NCI-H748 treated with DMSO at 0.1 percent for 48 hours (cell line): ENCODE data around the gene MTR.
"Not testable (repeated sequence)": the region's sequence is repeated elsewhere in the genome, so short reads cannot be mapped to it uniquely, and the experiment has no call there.

Experiments used
- DNase-seq: peaks from one replicate; lab custom pipeline; 2025; lab: John Stamatoyannopoulos, UW

The MTR gene

GRCh38 chr1:236833575-236833974, 38.5 kb downstream of the MTR start:
- no peak for DNase-seq

DNA sequence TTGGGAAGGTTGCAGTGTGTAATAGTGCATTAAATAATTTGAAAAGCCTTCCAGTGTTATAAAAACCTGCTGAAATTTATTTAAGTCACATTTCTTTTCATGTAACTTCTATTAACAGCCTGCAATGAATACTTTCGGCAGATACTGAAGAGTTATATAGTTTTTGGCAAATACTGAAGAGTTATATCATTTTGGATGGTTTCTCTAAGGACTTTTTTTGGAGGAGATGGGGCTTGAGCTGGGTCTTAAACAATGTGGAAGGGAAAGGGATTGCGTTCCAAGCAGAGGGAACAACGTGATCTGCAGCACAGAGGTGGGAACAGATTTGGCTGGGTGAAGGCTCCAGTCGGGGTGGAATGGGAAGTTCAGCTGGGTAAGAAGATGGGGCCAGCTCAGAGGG, 39.8 kb downstream of the MTR start:
- DNase-seq, result no peak

DNA sequence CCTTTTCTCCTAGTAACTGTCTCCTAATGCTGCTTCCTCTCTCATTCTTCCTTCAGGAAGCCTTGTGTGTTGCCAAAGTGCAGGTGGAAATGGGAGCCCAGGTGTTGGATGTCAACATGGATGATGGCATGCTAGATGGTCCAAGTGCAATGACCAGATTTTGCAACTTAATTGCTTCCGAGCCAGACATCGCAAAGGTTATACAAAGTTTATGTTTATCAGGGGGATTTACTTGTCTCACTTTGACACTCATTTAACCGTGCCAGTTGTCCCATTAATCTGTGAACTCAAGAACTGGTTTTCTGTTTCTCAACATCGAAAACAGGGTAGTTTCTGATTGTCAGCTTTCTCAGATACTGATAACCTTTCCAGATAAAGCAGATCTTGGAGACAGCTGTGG, 40.4 kb downstream of the MTR start:
- DNase-seq, result no peak

DNA sequence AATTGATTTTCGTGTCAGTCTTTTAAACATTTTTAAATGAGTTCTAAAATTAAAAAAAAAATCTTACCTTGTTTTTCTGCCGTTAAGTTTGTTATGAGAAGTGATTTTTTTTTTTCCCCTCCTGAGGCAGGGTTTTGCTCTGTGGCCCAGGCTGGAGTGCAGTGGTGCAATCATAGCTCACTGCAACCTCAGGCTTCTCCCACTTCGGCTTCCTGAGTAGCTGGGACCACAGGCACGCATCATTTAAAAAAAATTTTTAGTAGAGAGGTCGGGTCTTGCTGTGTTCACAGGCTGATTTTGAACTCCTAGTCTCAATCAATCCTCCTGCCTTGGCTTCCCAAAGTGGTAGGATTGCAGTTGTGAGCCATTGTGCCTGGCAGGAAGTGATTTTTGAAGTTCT, 41.1 kb downstream of the MTR start:
- DNase-seq, result no peak

GRCh38 chr1:236837115-236837514, 42.0 kb downstream of the MTR start:
- DNase-seq, result no peak

- no peak for DNase-seq
These were observed 42.8 kb downstream of the MTR start for GRCh38 chr1:236837897-236838296.

- no peak for DNase-seq
These were observed 46.2 kb downstream of the MTR start for GRCh38 chr1:236841341-236841740.

DNA sequence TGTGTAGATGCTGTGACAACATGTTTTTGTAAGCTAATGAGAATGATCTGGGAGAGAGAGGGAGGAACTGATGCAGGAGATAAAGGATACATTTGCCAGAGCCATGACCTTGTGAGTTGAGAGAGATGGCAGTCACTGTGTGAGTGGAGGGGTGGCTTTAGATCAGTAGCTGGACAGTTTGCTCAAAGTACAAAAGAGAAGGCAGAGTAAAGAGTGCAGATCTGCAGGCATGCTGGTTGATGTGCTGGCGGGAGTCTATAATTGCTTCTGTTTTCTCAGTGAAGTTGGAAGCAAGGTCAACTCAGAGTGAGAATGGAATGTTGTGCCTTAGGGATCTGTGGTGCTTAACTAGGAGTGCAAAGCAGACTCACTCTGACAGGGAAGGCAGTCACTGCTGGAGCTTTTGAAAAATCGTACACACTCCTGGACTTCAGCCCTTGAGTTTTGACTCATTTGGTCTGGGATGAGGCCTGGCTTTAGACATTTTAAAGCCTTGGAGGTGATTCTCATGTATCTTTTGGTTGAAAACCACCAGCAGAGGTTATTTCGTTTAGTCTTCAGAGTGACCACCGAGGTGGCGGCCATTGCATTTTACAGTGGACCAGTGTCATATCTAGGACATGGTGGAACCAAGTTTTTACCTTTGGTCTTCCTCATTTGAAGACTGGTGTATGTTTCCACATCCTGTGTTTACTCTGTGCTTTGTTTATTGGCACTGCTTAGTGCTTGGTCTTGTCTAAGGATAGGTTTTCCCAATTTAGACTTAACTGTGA, 49.6 kb downstream of the MTR start:
- no peak for DNase-seq

GRCh38 chr1:236845830-236846229, 50.7 kb downstream of the MTR start:
- DNase-seq, result no peak

GRCh38 chr1:236848274-236848923, 53.3 kb downstream of the MTR start:
- DNase-seq, result no peak

DNA sequence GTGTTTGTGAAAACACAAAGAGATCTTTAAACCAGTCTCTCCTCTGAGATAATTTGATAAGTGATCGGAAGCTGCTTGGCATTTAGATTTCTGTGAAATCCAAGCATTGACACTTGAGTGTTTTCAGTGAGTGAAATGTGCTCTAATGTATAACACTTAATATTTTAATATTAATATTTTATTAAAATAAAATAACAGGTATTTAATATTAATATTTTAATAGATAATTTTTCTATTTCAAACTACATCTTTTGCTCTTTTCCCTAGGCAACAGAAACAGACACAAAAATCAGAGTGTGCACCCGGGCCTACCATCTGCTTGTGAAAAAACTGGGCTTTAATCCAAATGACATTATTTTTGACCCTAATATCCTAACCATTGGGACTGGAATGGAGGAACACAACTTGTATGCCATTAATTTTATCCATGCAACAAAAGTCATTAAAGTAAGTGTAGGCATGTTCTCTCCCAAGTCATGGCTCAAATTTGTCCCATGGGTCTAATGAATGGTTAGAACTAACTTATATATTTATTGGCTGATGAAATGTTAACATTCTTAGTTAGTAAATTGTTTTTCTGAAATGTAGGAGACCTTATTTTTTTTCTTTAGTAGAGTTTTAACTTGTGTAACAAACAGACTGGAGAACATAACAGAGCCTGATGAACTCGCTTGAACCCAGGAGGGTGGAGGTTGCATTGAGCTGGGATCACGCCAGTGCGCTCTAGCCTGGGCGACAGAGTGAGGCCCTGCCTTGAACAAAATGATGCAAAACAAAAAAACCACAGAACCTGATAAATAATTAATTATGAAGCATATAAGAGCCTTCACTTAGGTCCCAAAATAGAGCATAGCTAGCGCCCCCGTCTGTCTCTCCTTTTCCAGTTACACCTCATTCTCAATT, 55.2 kb downstream of the MTR start:
- DNase-seq, result no peak

- DNase-seq, result no peak
These were observed 56.8 kb downstream of the MTR start for GRCh38 chr1:236851871-236852270.

- no peak for DNase-seq
These were observed 59.0 kb downstream of the MTR start for GRCh38 chr1:236853921-236854604.

- DNase-seq, result no peak
These were observed 59.5 kb downstream of the MTR start for GRCh38 chr1:236854605-236854983.

GRCh38 chr1:236856649-236857048, 61.6 kb downstream of the MTR start:
- DNase-seq, result not testable (repeated sequence)

- no peak for DNase-seq
These were observed 63.1 kb downstream of the MTR start for GRCh38 chr1:236858165-236858564.

- no peak for DNase-seq
These were observed 65.0 kb downstream of the MTR start for GRCh38 chr1:236860101-236860500.

GRCh38 chr1:236860674-236861073, 65.6 kb downstream of the MTR start:
- no peak for DNase-seq

- DNase-seq, result no peak
These were observed 66.6 kb downstream of the MTR start for GRCh38 chr1:236861560-236862218.

- DNase-seq, result no peak
These were observed 67.1 kb downstream of the MTR start for GRCh38 chr1:236862219-236862591.

DNA sequence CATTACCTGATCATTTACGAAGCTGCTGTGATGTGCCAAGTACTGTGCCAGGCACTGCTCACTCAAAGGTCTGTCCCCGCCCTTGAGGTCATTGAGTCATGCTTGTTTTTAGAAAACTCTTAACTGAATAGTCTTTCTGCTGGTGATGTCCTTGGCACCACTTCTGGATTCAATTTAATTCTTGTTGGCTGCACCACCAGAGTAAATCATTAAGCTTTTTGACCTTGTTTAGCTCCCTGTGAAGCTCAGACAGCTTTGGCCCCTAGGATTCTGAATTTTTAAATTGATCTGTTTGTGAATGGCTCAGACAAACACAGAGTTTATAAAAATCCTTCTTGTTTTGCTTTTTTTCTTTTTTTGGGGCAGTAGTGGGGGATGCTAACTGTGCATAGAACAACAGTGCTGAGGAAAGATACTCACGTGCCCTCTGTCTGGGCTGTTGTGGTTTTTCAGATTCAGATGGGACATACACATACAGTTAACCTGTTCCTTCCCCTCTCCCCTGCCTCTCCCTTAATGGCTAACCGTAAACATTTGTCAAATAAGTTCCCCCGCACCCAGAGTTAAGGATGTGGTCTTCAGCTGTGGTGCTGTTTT, 67.6 kb downstream of the MTR start:
- no peak for DNase-seq
